HEK293 (cell line): ENCODE measurements around the gene SIGLEC15.

Source experiments
- CTCF ChIA-PET: fragments of 350-600 bp; formaldehyde crosslinking; extraction: SDS; loops from one replicate; lab custom pipeline; 2021; ENCODE audit warnings: antibody characterized with exemption; lab: Yijun Ruan, JAX
- POLR2A ChIA-PET: fragments of 300-600 bp; formaldehyde crosslinking; extraction: SDS; loops from one replicate; lab custom pipeline; 2020; ENCODE audit warnings: antibody characterized with exemption, inconsistent platforms; lab: Yijun Ruan, JAX
- H3K27ac ChIP-seq: fragments of 200-500 bp; sonication (Bioruptor generic); 2 replicates; pipeline ENCODE4 v1.5.1; 2014; ENCODE audit warnings: low read depth, low read length, control low read depth, inconsistent platforms; ENCODE audit errors: extremely low read depth
- H3K36me3 ChIP-seq, 2 experiments: fragments of 200-500 bp in 1 of 2; sonication (Bioruptor generic) in 1 of 2; 1 replicate in 1 of 2; 2 replicates in 1 of 2; pipeline ENCODE4 v1.5.1; 2014 to 2017; ENCODE audit warnings: inconsistent platforms in 2 of 2, low read length in 2 of 2; ENCODE audit not compliant: control insufficient read depth in 2 of 2, insufficient read depth in 1 of 2
- H3K4me1 ChIP-seq: fragments of 200-500 bp; sonication (Bioruptor generic); 2 replicates; pipeline ENCODE4 v1.5.1; 2014; ENCODE audit warnings: mild to moderate bottlenecking, low read length, inconsistent platforms; ENCODE audit not compliant: control insufficient read depth, insufficient read depth
- H3K4me3 ChIP-seq: 2 replicates; pipeline ENCODE4 v1.5.1; 2011; ENCODE audit warnings: low read depth, mild to moderate bottlenecking, control low read depth, low read length, moderate library complexity
- H3K9me3 ChIP-seq: fragments of 200-500 bp; sonication (Bioruptor generic); 2 replicates; pipeline ENCODE4 v1.5.1; 2014; ENCODE audit warnings: low read depth, low read length, inconsistent platforms; ENCODE audit not compliant: control insufficient read depth, insufficient read depth
- FEZF1 ChIP-seq: fragments of 450-650 bp; formaldehyde crosslinking; IDR thresholded peaks from 2 replicates; pipeline ENCODE4 v1.5.1; 2016; ENCODE audit warnings: missing biosample characterization, missing genetic modification characterization
- REPIN1 ChIP-seq: fragments of 450-650 bp; formaldehyde crosslinking; IDR thresholded peaks from 2 replicates; pipeline ENCODE4 v1.5.1; 2017; ENCODE audit warnings: missing biosample characterization, missing genetic modification characterization, low read depth
- ZBTB21 ChIP-seq: fragments of 450-650 bp; formaldehyde crosslinking; IDR thresholded peaks from 2 replicates; pipeline ENCODE4 v1.5.1; 2017; ENCODE audit warnings: missing biosample characterization, missing genetic modification characterization
- ZEB2 ChIP-seq: fragments of 450-650 bp; formaldehyde crosslinking; IDR thresholded peaks from 2 replicates; pipeline ENCODE4 v1.5.1; 2016; ENCODE audit warnings: missing biosample characterization, missing genetic modification characterization
- ZNF19 ChIP-seq: fragments of 450-650 bp; formaldehyde crosslinking; IDR thresholded peaks from 2 replicates; pipeline ENCODE4; 2016; ENCODE audit warnings: missing biosample characterization, missing genetic modification characterization, low read depth
- ZNF350 ChIP-seq: fragments of 450-650 bp; formaldehyde crosslinking; IDR thresholded peaks from 2 replicates; pipeline ENCODE4 v1.5.0; 2017; ENCODE audit warnings: missing biosample characterization, mild to moderate bottlenecking, missing genetic modification characterization
- ZNF510 ChIP-seq: fragments of 450-650 bp; formaldehyde crosslinking; IDR thresholded peaks from 2 replicates; pipeline ENCODE4 v1.5.1; 2018; ENCODE audit warnings: mild to moderate bottlenecking, missing genetic modification characterization, missing biosample characterization; ENCODE audit not compliant: insufficient replicate concordance
- ZNF521 ChIP-seq: fragments of 450-650 bp; formaldehyde crosslinking; IDR thresholded peaks from 2 replicates; pipeline ENCODE4 v1.5.1; 2017; ENCODE audit warnings: missing biosample characterization, mild to moderate bottlenecking, missing genetic modification characterization
- ZNF548 ChIP-seq: fragments of 450-650 bp; formaldehyde crosslinking; IDR thresholded peaks from 2 replicates; pipeline ENCODE4 v1.5.1; 2016; ENCODE audit warnings: missing biosample characterization, missing genetic modification characterization
- ZNF560 ChIP-seq: fragments of 450-650 bp; formaldehyde crosslinking; IDR thresholded peaks from 2 replicates; pipeline ENCODE4 v1.5.1; 2017; ENCODE audit warnings: missing biosample characterization, missing genetic modification characterization, borderline replicate concordance
- ZNF596 ChIP-seq: fragments of 450-650 bp; IDR thresholded peaks from 2 replicates; pipeline ENCODE4 v1.5.0; 2018; ENCODE audit warnings: missing biosample characterization, mild to moderate bottlenecking, missing genetic modification characterization, moderate library complexity
- ZNF600 ChIP-seq: fragments of 450-650 bp; formaldehyde crosslinking; IDR thresholded peaks from 2 replicates; pipeline ENCODE4 v1.5.1; 2016; ENCODE audit warnings: missing biosample characterization, missing genetic modification characterization
- ZNF670 ChIP-seq: fragments of 450-650 bp; formaldehyde crosslinking; IDR thresholded peaks from 2 replicates; pipeline ENCODE4 v1.5.1; 2016; ENCODE audit warnings: missing biosample characterization, missing genetic modification characterization, low read depth
- ZNF785 ChIP-seq: fragments of 450-650 bp; formaldehyde crosslinking; IDR thresholded peaks from 2 replicates; pipeline ENCODE4 v1.5.1; 2016; ENCODE audit warnings: missing biosample characterization, missing genetic modification characterization
- TF ChIP-seq, protein P1 (sequence below): fragments of 450-650 bp; formaldehyde crosslinking; IDR thresholded peaks from 2 replicates; pipeline ENCODE4 v1.5.1; 2016; ENCODE audit warnings: missing biosample characterization, missing genetic modification characterization
- TF ChIP-seq, protein P2 (sequence below): fragments of 450-650 bp; formaldehyde crosslinking; IDR thresholded peaks from 2 replicates; pipeline ENCODE4 v1.5.1; 2016; ENCODE audit warnings: missing biosample characterization, missing genetic modification characterization

Gene SIGLEC15

DNA sequence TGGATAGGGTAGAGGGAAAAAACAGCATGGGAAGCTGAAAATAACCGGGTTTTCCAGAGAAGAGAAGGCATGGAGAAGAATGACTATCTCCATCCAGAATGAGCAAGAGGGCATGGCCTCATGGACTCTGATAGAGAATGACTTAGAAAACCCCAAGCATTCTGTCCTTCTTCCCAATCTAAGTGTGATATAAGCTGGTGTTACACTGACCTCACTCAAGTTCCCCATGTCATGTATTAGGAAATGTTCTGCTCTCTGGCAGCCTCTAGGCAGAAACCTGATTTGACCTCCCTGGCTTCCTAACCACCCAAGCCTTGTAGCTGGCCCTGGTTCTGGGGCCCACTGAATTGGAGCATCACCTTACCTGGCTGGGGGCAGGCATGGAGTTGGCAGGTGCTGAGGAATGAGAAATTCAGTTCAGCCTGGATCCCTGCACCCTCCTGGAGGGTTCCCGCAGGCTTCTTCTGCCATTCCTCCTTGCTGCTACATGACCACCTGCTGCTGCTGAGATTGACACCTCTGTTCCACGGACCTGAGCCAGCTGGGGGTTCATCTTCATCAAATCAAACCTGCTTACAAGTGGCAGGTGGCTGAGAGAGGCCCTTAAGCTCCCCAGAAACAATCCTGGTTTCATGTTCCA is 5.2 kb upstream of the SIGLEC15 start (continued):
- no peak for TF ChIP-seq ZEB2 (tag by site-specific recombination)
- TF ChIP-seq ZNF596 (tag by site-specific recombination): no peak
- no peak for TF ChIP-seq ZNF600 (tag by site-specific recombination)
- no peak for TF ChIP-seq ZNF350 (tag by site-specific recombination)
- TF ChIP-seq ZNF785 (tag by site-specific recombination): no peak
- no peak for TF ChIP-seq REPIN1 (tag by site-specific recombination)

DNA sequence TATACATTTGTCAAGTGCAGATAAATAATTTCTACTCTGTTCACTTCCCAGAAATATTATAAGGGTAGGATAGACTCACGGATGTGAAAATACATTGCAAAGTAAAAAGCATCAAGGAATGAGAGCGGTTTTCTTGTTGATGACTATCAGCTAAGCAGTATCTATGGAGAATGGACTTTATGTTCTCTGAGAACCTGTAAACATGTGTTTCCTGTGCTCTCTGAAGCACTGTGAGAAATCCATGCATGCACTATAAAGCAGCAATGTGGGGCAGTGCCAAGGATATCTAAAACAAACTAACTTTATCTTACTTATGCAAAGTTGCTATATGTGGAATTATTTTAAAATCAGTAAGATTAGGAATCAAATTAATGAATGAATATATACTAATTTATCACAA is 4.4 kb upstream of the SIGLEC15 start:
- ChIA-PET CTCF (interaction anchor here (0.6 to 0.7 kb wide), 2 partner anchors 13 to 98 kb away, joined by 3 to 4 read pairs; no protein-coding TSS in a partner anchor), POLR2A (no interaction called here)

DNA sequence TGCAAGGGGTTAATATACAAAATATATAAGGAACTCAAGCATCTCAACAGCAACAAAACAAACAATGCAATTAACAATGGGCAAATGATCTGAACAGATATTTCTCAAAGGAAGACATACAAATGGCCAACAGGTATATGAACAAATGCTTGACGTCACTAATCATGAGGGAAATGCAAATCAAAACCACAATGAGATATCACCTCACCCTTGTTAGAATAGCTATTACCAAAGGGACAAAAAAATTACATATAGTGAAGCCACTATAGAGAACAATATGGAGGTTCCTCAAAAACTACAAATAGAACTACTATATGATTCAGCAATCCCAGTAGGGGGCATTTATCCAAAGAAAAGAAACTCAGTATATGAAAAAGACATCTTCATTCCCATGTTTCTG is 3.8 kb upstream of the SIGLEC15 start:
- no peak overlapping the region for H3K4me3 ChIP-seq
- H3K4me1 ChIP-seq: no peaks in the 10 kb centered on the region
- ChIA-PET CTCF (interaction anchor here (0.7 kb wide), 2 partner anchors 36 to 99 kb away, joined by 3 to 4 read pairs; no protein-coding TSS in a partner anchor), POLR2A (no interaction called here)
- H3K27ac ChIP-seq: no peak overlapping the region
- TF ChIP-seq, protein P1, sequence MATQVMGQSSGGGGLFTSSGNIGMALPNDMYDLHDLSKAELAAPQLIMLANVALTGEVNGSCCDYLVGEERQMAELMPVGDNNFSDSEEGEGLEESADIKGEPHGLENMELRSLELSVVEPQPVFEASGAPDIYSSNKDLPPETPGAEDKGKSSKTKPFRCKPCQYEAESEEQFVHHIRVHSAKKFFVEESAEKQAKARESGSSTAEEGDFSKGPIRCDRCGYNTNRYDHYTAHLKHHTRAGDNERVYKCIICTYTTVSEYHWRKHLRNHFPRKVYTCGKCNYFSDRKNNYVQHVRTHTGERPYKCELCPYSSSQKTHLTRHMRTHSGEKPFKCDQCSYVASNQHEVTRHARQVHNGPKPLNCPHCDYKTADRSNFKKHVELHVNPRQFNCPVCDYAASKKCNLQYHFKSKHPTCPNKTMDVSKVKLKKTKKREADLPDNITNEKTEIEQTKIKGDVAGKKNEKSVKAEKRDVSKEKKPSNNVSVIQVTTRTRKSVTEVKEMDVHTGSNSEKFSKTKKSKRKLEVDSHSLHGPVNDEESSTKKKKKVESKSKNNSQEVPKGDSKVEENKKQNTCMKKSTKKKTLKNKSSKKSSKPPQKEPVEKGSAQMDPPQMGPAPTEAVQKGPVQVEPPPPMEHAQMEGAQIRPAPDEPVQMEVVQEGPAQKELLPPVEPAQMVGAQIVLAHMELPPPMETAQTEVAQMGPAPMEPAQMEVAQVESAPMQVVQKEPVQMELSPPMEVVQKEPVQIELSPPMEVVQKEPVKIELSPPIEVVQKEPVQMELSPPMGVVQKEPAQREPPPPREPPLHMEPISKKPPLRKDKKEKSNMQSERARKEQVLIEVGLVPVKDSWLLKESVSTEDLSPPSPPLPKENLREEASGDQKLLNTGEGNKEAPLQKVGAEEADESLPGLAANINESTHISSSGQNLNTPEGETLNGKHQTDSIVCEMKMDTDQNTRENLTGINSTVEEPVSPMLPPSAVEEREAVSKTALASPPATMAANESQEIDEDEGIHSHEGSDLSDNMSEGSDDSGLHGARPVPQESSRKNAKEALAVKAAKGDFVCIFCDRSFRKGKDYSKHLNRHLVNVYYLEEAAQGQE: no peak
- TF ChIP-seq ZNF600 (tag by site-specific recombination) (no peak), ZBTB21 (tag by site-specific recombination) (no peak), FEZF1 (tag by site-specific recombination) (no peak), ZNF670 (tag by site-specific recombination) (no peak)
- H3K36me3 ChIP-seq: no peaks in the 10 kb centered on the region
- H3K9me3 ChIP-seq: no peaks in the 10 kb centered on the region

More for the DNA sequence above, 4.4 kb upstream of the SIGLEC15 start:
- Histone ChIP-seq H3K36me3 (no peaks in the 10 kb centered on the region), H3K9me3 (no peaks in the 10 kb centered on the region), H3K27ac (no peak overlapping the region), H3K4me3 (no peak overlapping the region), H3K4me1 (no peaks in the 10 kb centered on the region)
- TF ChIP-seq, protein P2, sequence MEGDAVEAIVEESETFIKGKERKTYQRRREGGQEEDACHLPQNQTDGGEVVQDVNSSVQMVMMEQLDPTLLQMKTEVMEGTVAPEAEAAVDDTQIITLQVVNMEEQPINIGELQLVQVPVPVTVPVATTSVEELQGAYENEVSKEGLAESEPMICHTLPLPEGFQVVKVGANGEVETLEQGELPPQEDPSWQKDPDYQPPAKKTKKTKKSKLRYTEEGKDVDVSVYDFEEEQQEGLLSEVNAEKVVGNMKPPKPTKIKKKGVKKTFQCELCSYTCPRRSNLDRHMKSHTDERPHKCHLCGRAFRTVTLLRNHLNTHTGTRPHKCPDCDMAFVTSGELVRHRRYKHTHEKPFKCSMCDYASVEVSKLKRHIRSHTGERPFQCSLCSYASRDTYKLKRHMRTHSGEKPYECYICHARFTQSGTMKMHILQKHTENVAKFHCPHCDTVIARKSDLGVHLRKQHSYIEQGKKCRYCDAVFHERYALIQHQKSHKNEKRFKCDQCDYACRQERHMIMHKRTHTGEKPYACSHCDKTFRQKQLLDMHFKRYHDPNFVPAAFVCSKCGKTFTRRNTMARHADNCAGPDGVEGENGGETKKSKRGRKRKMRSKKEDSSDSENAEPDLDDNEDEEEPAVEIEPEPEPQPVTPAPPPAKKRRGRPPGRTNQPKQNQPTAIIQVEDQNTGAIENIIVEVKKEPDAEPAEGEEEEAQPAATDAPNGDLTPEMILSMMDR: no peak
- no peak for TF ChIP-seq ZNF521 (tag by site-specific recombination)
- no peak for TF ChIP-seq ZNF560 (tag by site-specific recombination)
- no peak for TF ChIP-seq ZNF548 (tag by site-specific recombination)
- TF ChIP-seq ZNF510 (tag by site-specific recombination): no peak
- TF ChIP-seq ZNF19 (tag by site-specific recombination): no peak
